Breast epithelium (tissue), 4 donors: Measurements from ENCODE around the gene CYP26B1. TPM values are rescaled to one million over a fixed set of nuclear protein-coding genes. Genes with fewer than 3 reads are reported as not detected.

ENCODE experiments used
- DNase-seq, 2 donors: peaks; one replicate each; pipeline ENCODE4 v3.0.0-alpha.2; 2019; ENCODE audit warnings: low spot score in 2 of 2
- H3K27ac ChIP-seq, 2 donors: fragments of 200-600 bp; sonication (generic) in 1 of 2; one replicate each; pipeline ENCODE4 v1.5.1; 2016 to 2019; ENCODE audit warnings: mild to moderate bottlenecking in 1 of 2
- H3K27me3 ChIP-seq, 2 donors: fragments of 200-600 bp; sonication (generic) in 1 of 2; one replicate each; pipeline versions ENCODE4 v1.5.1 to v1.6.0; 2017 to 2019; ENCODE audit warnings: control low read depth in 1 of 2, mild to moderate bottlenecking in 1 of 2
- H3K36me3 ChIP-seq: fragments of 200-600 bp; one replicate; pipeline ENCODE4 v1.5.1; 2019
- H3K4me1 ChIP-seq, 2 donors: fragments of 200-600 bp; sonication (generic); one replicate each; pipeline ENCODE4 v1.5.1; 2016 to 2019; ENCODE audit warnings: control low read depth in 1 of 2
- H3K4me3 ChIP-seq, 3 donors: fragments of 200-600 bp; sonication (generic); 1 replicate in 2 of 3; 2 replicates in 1 of 3; pipeline ENCODE4 v1.5.1; 2016 to 2019; ENCODE audit warnings: mild to moderate bottlenecking in 3 of 3, moderate library complexity in 2 of 3
- H3K9me3 ChIP-seq, 2 donors: fragments of 200-600 bp; sonication (generic) in 1 of 2; one replicate each; pipeline ENCODE4 v1.5.1; 2016 to 2019; ENCODE audit warnings: control low read depth in 1 of 2
- CTCF ChIP-seq, 3 donors: fragments of 450-650 bp; IDR thresholded peaks; one replicate each; pipeline ENCODE4 v1.5.1; 2016 to 2017; ENCODE audit warnings: antibody characterized with exemption in 3 of 3, mild to moderate bottlenecking in 3 of 3, moderate library complexity in 3 of 3
- POLR2A ChIP-seq: fragments of 450-650 bp; IDR thresholded peaks from one replicate; pipeline ENCODE4 v1.6.1; 2016; ENCODE audit warnings: antibody characterized with exemption, mild to moderate bottlenecking, moderate library complexity
- POLR2AphosphoS5 ChIP-seq, 3 donors: sonication (generic); formaldehyde crosslinking; IDR thresholded peaks; one replicate each; pipeline ENCODE4 v1.6.1; 2017; ENCODE audit warnings: antibody characterized with exemption in 3 of 3
- intact Hi-C: fragments of 100-400 bp; cut with DNase I; formaldehyde crosslinking; loops from one replicate; pipeline ENCODE4 v1.15.1; 2023; ENCODE audit warnings: low total_unique reads
- total RNA-seq, 3 donors: library from RNA; depleted of rRNA; stranded (reverse); fragments of >200 nt; gene quantifications; one replicate each; pipeline ENCODE4 v1.1.0, GENCODE V29; 2016

The CYP26B1 gene
- total RNA-seq, 3 donors from 2014 or later = 3.8 to 41.6 (median 3.9) TPM

- TF ChIP-seq POLR2AphosphoS5 (IDR thresholded peaks at IDR 0.05) (no peak), CTCF (IDR thresholded peaks at IDR 0.05) (no peak), POLR2A (no peak)
- DNase-seq = no peak
- H3K27me3 ChIP-seq = no peaks in the 10 kb centered on the region
- no peaks in the 10 kb centered on the region for H3K4me1 ChIP-seq
- no peak overlapping the region for H3K4me3 ChIP-seq
- intact Hi-C loops = no loop called here
- H3K9me3 ChIP-seq = no peaks in the 10 kb centered on the region
- no peak overlapping the region for H3K27ac ChIP-seq
- no peaks in the 10 kb centered on the region for H3K36me3 ChIP-seq
These were observed 18.1 kb upstream of the CYP26B1 start for GRCh38 chr2:72165792-72166191.

GRCh38 chr2:72162574-72162973, 14.9 kb upstream of the CYP26B1 start:
- H3K4me1 ChIP-seq = no peaks in the 10 kb centered on the region
- H3K9me3 ChIP-seq = no peaks in the 10 kb centered on the region
- H3K4me3 ChIP-seq = no peak overlapping the region
- TF ChIP-seq POLR2A (no peak), CTCF (IDR thresholded peaks at IDR 0.05) (no peak), POLR2AphosphoS5 (IDR thresholded peaks at IDR 0.05) (no peak)
- H3K27ac ChIP-seq = no peak overlapping the region
- intact Hi-C loops = no loop called here
- no peak for DNase-seq
- H3K36me3 ChIP-seq = no peaks in the 10 kb centered on the region
- H3K27me3 ChIP-seq = peaks cover 0 to 5% of the 10 kb centered on the region in 2 donors

- H3K4me1 ChIP-seq = no peaks in the 10 kb centered on the region
- no peak overlapping the region for H3K27ac ChIP-seq
- DNase-seq = no peak
- no peaks in the 10 kb centered on the region for H3K9me3 ChIP-seq
- no peak overlapping the region for H3K4me3 ChIP-seq
- intact Hi-C loops = no loop called here
- TF ChIP-seq CTCF (IDR thresholded peaks at IDR 0.05) = no peak
- no peak for TF ChIP-seq POLR2A
- TF ChIP-seq POLR2AphosphoS5 (IDR thresholded peaks at IDR 0.05) = no peak
- no peaks in the 10 kb centered on the region for H3K36me3 ChIP-seq
- peaks cover 0 to 12% of the 10 kb centered on the region in 2 donors for H3K27me3 ChIP-seq
These were observed 11.7 kb upstream of the CYP26B1 start for GRCh38 chr2:72159211-72159993.

- Histone ChIP-seq H3K36me3 (no peaks in the 10 kb centered on the region), H3K4me1 (no peaks in the 10 kb centered on the region), H3K27ac (no peak overlapping the region), H3K4me3 (no peak overlapping the region), H3K27me3 (peaks cover 0 to 23% of the 10 kb centered on the region in 2 donors), H3K9me3 (no peaks in the 10 kb centered on the region)
- no peak for TF ChIP-seq POLR2AphosphoS5 (IDR thresholded peaks at IDR 0.05)
- no peak for TF ChIP-seq POLR2A
- TF ChIP-seq CTCF (IDR thresholded peaks at IDR 0.05) = no peak
- peak in 1 of 2 donors; percentile 7 for DNase-seq
- intact Hi-C loops = no loop called here
These were observed 10.5 kb upstream of the CYP26B1 start for GRCh38 chr2:72157871-72158771.

- TF ChIP-seq POLR2AphosphoS5 (IDR thresholded peaks at IDR 0.05) (no peak), POLR2A (no peak), CTCF (IDR thresholded peaks at IDR 0.05) (no peak)
- Histone ChIP-seq H3K36me3 (no peaks in the 10 kb centered on the region), H3K27me3 (peaks cover 0 to 29% of the 10 kb centered on the region in 2 donors), H3K4me3 (no peak overlapping the region), H3K9me3 (no peaks in the 10 kb centered on the region), H3K27ac (no peak overlapping the region), H3K4me1 (no peaks in the 10 kb centered on the region)
- intact Hi-C loops = no loop called here
- DNase-seq = no peak
These were observed 9.2 kb upstream of the CYP26B1 start for GRCh38 chr2:72156872-72157271.
